GM12892 (cell line): ENCODE data around the gene ZNF621.

Experiments
- POLR2A ChIP-seq: IDR thresholded peaks from 2 replicates; pipeline ENCODE4 v1.6.1; 2011; ENCODE audit warnings: low read depth, low read length, control low read depth
- POLR2AphosphoS5 ChIP-seq: IDR thresholded peaks from 2 replicates; pipeline ENCODE4 v1.6.1; 2011; ENCODE audit warnings: low read depth, low read length, control low read depth
- TAF1 ChIP-seq: IDR thresholded peaks from 2 replicates; pipeline ENCODE4 v1.6.1; 2011; ENCODE audit warnings: low read depth, mild to moderate bottlenecking, control low read depth, low read length, borderline replicate concordance

- TF ChIP-seq POLR2AphosphoS5 (no peak), POLR2A (no peak), TAF1 (no peak)
Measured at GRCh38 chr3:40504636-40505430, 19.9 kb upstream of the ZNF621 start.
